IMR-90 (cell line): ENCODE data around the gene DCLK1. TPM values are rescaled to one million over a fixed set of nuclear protein-coding genes. Genes with fewer than 3 reads are reported as not detected.

Experiments
- ATAC-seq: fragments of 200-7000 bp; cut with Tn5 transposase; 2 replicates; pipeline ENCODE4 v1.9.1; 2020; ENCODE audit warnings: low read depth, mild to moderate bottlenecking, moderate library complexity
- BruUV-seq: library from RNA; stranded (reverse); fragments of 400-500 nt; replicated peaks from 2 replicates; lab custom pipeline; 2021; lab: Mats Ljungman, UMichigan
- CTCF ChIA-PET: fragments of 300-600 bp; formaldehyde crosslinking; extraction: SDS; loops from one replicate; lab custom pipeline; 2021; ENCODE audit warnings: antibody characterized with exemption; lab: Yijun Ruan, JAX
- POLR2A ChIA-PET: fragments of 300-600 bp; sonication (Branson Sonifier 250); formaldehyde crosslinking; loops from one replicate; lab custom pipeline; 2022; ENCODE audit warnings: antibody characterized with exemption; ENCODE audit not compliant: unreplicated experiment; lab: Charles Lee
- DNase-seq: peaks from one replicate; pipeline ENCODE4 v3.0.0; 2013
- H2AFZ ChIP-seq: replicated peaks from 2 replicates; pipeline ENCODE3; 2013; ENCODE audit warnings: low read length, mild to moderate bottlenecking; ENCODE audit not compliant: poor library complexity
- H2AK5ac ChIP-seq: 2 replicates; pipeline ENCODE4 v1.6.1; 2013; ENCODE audit warnings: low read depth, low read length, inconsistent platforms
- H2AK9ac ChIP-seq: replicated peaks from 2 replicates; pipeline ENCODE3; 2013; ENCODE audit warnings: mild to moderate bottlenecking, low read depth, low read length, moderate library complexity; ENCODE audit not compliant: poor library complexity
- H2BK120ac ChIP-seq: 2 replicates; pipeline ENCODE4 v1.6.1; 2013; ENCODE audit warnings: low read depth, low read length, inconsistent platforms
- H2BK15ac ChIP-seq: 3 replicates; pipeline ENCODE4 v1.6.1; 2013; ENCODE audit warnings: low read depth, low read length, inconsistent platforms
- H2BK20ac ChIP-seq: 2 replicates; pipeline ENCODE4 v1.6.1; 2013; ENCODE audit warnings: low read depth, mild to moderate bottlenecking, inconsistent platforms, low read length, moderate library complexity
- H2BK5ac ChIP-seq: 2 replicates; pipeline ENCODE4 v1.6.1; 2013; ENCODE audit warnings: mild to moderate bottlenecking, low read depth, low read length, inconsistent platforms; ENCODE audit not compliant: poor library complexity, severe bottlenecking
- H3K14ac ChIP-seq: replicated peaks from 2 replicates; pipeline ENCODE4 v1.6.1; 2013; ENCODE audit warnings: low read depth, low read length, inconsistent platforms
- H3K18ac ChIP-seq: 2 replicates; pipeline ENCODE4 v1.6.1; 2013; ENCODE audit warnings: low read depth, low read length, control low read depth
- H3K23ac ChIP-seq: 2 replicates; pipeline ENCODE4 v1.6.1; 2013; ENCODE audit warnings: low read depth, low read length, inconsistent platforms
- H3K27ac ChIP-seq: 2 replicates; pipeline ENCODE4 v1.5.1; 2013; ENCODE audit warnings: mild to moderate bottlenecking, control low read depth, low read length; ENCODE audit not compliant: insufficient read depth
- H3K27me3 ChIP-seq: 2 replicates; pipeline ENCODE4 v1.6.1; 2013; ENCODE audit warnings: low read length; ENCODE audit not compliant: control insufficient read depth, insufficient read depth
- H3K36me3 ChIP-seq: 2 replicates; pipeline ENCODE4 v1.6.1; 2013; ENCODE audit warnings: low read length, mixed read lengths; ENCODE audit not compliant: control insufficient read depth, insufficient read depth
- H3K4ac ChIP-seq: 2 replicates; pipeline ENCODE4 v1.6.1; 2013; ENCODE audit warnings: low read depth, low read length, inconsistent platforms
- H3K4me1 ChIP-seq: 2 replicates; pipeline ENCODE4 v1.6.1; 2013; ENCODE audit warnings: low read length, mixed read lengths; ENCODE audit not compliant: control insufficient read depth, insufficient read depth
- H3K4me2 ChIP-seq: 2 replicates; pipeline ENCODE4 v1.6.1; 2013; ENCODE audit warnings: low read depth, mild to moderate bottlenecking, control low read depth, low read length, moderate library complexity
- H3K4me3 ChIP-seq: 2 replicates; pipeline ENCODE4 v1.5.1; 2013; ENCODE audit warnings: low read depth, mild to moderate bottlenecking, control low read depth, low read length, moderate library complexity; ENCODE audit not compliant: insufficient read depth
- H3K56ac ChIP-seq: 2 replicates; pipeline ENCODE4 v1.6.1; 2013; ENCODE audit warnings: low read length, inconsistent platforms; ENCODE audit not compliant: insufficient read depth; ENCODE audit errors: extremely low read depth
- H3K79me1 ChIP-seq, 2 experiments: 2 replicates each; pipeline ENCODE4 v1.6.1; 2013; ENCODE audit warnings: low read length in 2 of 2, inconsistent platforms in 1 of 2, low read depth in 1 of 2
- H3K9ac ChIP-seq: 2 replicates; pipeline ENCODE4 v1.6.1; 2013; ENCODE audit warnings: low read depth, low read length, control low read depth
- H3K9me1 ChIP-seq: 2 replicates; pipeline ENCODE4 v1.6.1; 2013; ENCODE audit warnings: low read length, inconsistent platforms; ENCODE audit not compliant: insufficient read depth
- H3K9me3 ChIP-seq: 2 replicates; pipeline ENCODE4 v1.6.1; 2013; ENCODE audit warnings: low read length; ENCODE audit not compliant: control insufficient read depth, insufficient read depth
- H4K20me1 ChIP-seq: 2 replicates; pipeline ENCODE4 v1.6.1; 2013; ENCODE audit warnings: low read length, inconsistent platforms; ENCODE audit not compliant: insufficient read depth
- H4K5ac ChIP-seq: 2 replicates; pipeline ENCODE4 v1.6.1; 2013; ENCODE audit warnings: mild to moderate bottlenecking, low read depth, low read length, control low read depth
- H4K8ac ChIP-seq, 2 experiments: 2 replicates each; pipeline ENCODE4 v1.6.1; 2013; ENCODE audit warnings: low read depth in 2 of 2, low read length in 2 of 2, control low read depth in 1 of 2, inconsistent platforms in 1 of 2
- H4K91ac ChIP-seq: 2 replicates; pipeline ENCODE4 v1.6.1; 2013; ENCODE audit warnings: low read depth, low read length, inconsistent platforms; ENCODE audit not compliant: insufficient read depth
- BHLHE40 ChIP-seq: fragments of 150-350 bp; IDR thresholded peaks from 2 replicates; pipeline ENCODE4 v1.6.1; 2016; ENCODE audit warnings: mild to moderate bottlenecking, low read depth, low read length
- FOS ChIP-seq: fragments of 150-350 bp; IDR thresholded peaks from 2 replicates; pipeline ENCODE4 v1.6.1; 2016; ENCODE audit warnings: low read depth, low read length
- NFE2L2 ChIP-seq: fragments of 150-350 bp; IDR thresholded peaks from 2 replicates; pipeline ENCODE4 v1.6.1; 2016; ENCODE audit warnings: low read depth, mild to moderate bottlenecking, low read length
- POLR2A ChIP-seq: IDR thresholded peaks from 2 replicates; pipeline ENCODE4 v1.6.1; 2012; ENCODE audit warnings: mild to moderate bottlenecking, low read depth, low read length
- RAD21 ChIP-seq: IDR thresholded peaks from 2 replicates; pipeline ENCODE4 v1.6.1; 2012; ENCODE audit warnings: low read length, improper control_type of control experiment
- SMC3 ChIP-seq: fragments of 150-350 bp; IDR thresholded peaks from 2 replicates; pipeline ENCODE4 v1.6.1; 2016; ENCODE audit warnings: low read depth, mild to moderate bottlenecking, antibody characterized with exemption, low read length, moderate library complexity
- WGBS, 2 experiments: methylation state at CpG; one replicate each; pipeline versions ENCODE4 v1.1.5 to v1.1.7; 2013; ENCODE audit warnings: missing lambda C conversion rate in 2 of 2; ENCODE audit not compliant: insufficient read length in 1 of 2; ENCODE audit errors: extremely low coverage in 2 of 2; 5-methylcytosine and 5-hydroxymethylcytosine counted together
- dilution Hi-C: fragments of 300-500 bp; cut with HindIII; formaldehyde crosslinking; loops from one replicate; pipeline ENCODE4 v1.14.3; 2018; ENCODE audit warnings: low sequenced_read_pairs; ENCODE audit not compliant: unreplicated experiment
- in situ Hi-C: fragments of 300-500 bp; cut with MboI; formaldehyde crosslinking; loops from 3 replicates; pipeline ENCODE4 v1.14.3; 2019; ENCODE audit warnings: low sequenced_read_pairs, inconsistent platforms, mixed read lengths
- intact Hi-C: fragments of 100-400 bp; cut with micrococcal nuclease; formaldehyde crosslinking; loops from 2 replicates; pipeline ENCODE4 v1.10.0; 2022
- polyA plus RNA-seq, 3 experiments: library from polyadenylated mRNA; depleted of rRNA; stranded (reverse); fragments of >200 nt; gene quantifications; 2 replicates each; pipeline ENCODE4 v1.2.3, GENCODE V29; 2012; ENCODE audit warnings: low replicate concordance in 1 of 3
- total RNA-seq: library from RNA; depleted of rRNA; stranded (reverse); fragments of >200 nt; gene quantifications from 2 replicates; pipeline ENCODE4 v1.2.3, GENCODE V29; 2012

DCLK1 gene
- total and polyA plus RNA-seq, 2 of the 4 experiments (the other 2 are of a cell fraction): under 0.01 to 0.02 TPM

GRCh38 chr13:35836446-35836845, 294.7 kb downstream of the DCLK1 start:
- Histone ChIP-seq H3K36me3 (no peaks in the 10 kb centered on the region), H3K4ac (no peak overlapping the region), H3K18ac (no peak overlapping the region), H3K4me3 (no peak overlapping the region), H3K4me1 (peaks cover 7% of the 10 kb centered on the region), H2AK5ac (no peak overlapping the region), H3K27ac (no peak overlapping the region), H2BK120ac (peak overlapping the region; percentile 14; the same call in 1 of the 2 replicates), H4K8ac (no peak overlapping the region), H3K14ac (no peak overlapping the region), H3K27me3 (no peaks in the 10 kb centered on the region), H2AK9ac (no peak overlapping the region), H4K20me1 (no peaks in the 10 kb centered on the region), H2BK15ac (no peak overlapping the region), H3K79me1 (no peaks in the 10 kb centered on the region), H3K9ac (no peak overlapping the region), H3K56ac (no peak overlapping the region), H3K23ac (no peak overlapping the region), H4K5ac (no peak overlapping the region), H3K9me1 (peaks cover 10% of the 10 kb centered on the region; the same call in 1 of the 2 replicates), H4K91ac (no peak overlapping the region), H2BK5ac (no peak overlapping the region), H3K9me3 (no peaks in the 10 kb centered on the region), H2BK20ac (no peak overlapping the region; the same call in 1 of the 2 replicates), H3K4me2 (no peak overlapping the region), H2AFZ (no peak overlapping the region)
- TF ChIP-seq BHLHE40 (no peak), FOS (no peak), POLR2A (no peak), NFE2L2 (no peak), SMC3 (no peak), RAD21 (no peak)
- dilution Hi-C loops (no loop called here), in situ Hi-C loops (no loop called here), intact Hi-C loops (no loop called here)
- ChIA-PET POLR2A (no interaction called here), CTCF (no interaction called here)
- BruUV-seq: no TSS peak
- 100% methylated on average over 3 of the region's 7 CpGs; no CpG with 5 or more reads in 1 of the 2 experiments for WGBS, 2 experiments
- ATAC-seq (no peak), DNase-seq (no peak)
